Epithelial cell of prostate (primary cell): Measurements from ENCODE around the gene NELFA.

ENCODE experiments used
- DNase-seq: peaks from one replicate; pipeline ENCODE4 v3.0.0-alpha.2; 2011; ENCODE audit warnings: low read depth, low spot score
- H3K27ac ChIP-seq: fragments of 450-650 bp; 2 replicates; pipeline ENCODE4 v1.5.1; 2017; ENCODE audit warnings: mild to moderate bottlenecking

The NELFA gene

DNA sequence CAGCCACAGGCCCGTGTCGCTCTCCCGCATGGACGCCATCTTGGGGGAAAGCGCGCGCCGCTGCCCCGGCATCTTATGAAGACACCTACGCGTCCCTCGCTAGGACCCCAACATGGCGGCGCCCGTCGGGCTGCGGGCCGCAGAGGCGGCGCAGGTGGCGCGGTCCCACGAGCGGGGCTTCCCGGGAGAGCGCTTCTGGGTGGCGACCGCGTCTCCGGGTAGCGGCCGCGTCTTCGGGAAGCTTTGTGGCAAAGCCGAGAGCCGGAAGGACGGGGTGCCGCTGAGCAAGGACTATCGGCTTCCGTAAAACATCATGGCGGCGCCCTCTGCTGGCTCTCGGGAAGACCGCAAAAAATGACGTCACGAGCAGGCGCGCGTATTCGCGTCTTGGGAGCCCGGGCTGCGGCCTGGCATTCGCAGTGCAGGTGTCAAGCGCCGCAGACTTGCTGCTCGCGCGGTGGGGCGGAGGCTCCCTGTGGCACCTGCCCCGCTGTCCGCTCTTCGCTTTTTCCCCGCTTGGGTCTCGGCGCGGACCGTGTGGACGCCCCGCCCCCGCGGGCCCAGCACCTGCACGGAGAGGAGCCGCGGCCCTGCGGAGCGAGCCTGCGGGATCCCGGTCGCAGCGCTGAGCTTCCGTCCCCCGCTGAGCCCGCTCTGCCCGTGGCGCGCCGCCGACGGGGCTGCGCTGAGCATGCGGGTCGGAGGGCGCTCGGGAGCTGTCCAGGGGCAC lies at the start of gene NELFA:
Gene NELFA (minus strand): TSS at position 54 of the 730 bp plus-strand sequence. CDS start 15 bp downstream, at position 39.
- DNase-seq = peak; percentile 73
- H3K27ac ChIP-seq = peak within 1 kb of the TSS; percentile 87

DNA sequence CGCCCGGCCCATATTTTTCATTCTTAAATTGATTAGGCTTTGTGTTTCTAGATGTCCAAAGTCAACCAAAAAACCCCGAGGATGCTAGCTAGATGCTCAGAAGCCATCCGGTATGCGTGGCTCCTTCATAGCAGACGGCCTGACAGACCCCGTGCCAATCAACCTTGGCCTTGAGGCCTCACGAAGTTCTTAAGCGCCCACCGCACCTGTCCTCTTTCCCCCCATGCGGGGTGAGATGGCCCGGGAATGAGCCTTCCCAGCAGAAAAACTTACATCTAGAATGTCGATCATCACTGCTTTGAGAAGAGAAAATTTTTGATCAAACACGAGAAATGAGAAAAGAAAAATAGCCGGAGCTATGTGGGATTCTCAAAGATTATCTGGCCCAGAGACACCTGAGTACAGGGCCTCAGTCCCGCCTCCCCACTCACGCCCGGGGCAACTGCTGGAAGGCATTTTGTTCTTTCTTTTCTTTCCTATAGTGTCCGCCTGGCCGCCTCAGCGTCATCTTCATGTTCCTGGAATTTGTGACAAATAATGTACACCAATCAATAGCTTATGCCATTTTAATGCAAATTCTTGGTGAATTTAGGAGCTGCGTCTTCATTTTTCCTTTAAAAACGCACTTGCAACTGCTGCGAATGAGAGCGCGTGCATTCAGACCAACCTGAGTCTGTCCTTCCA lies 48.8 kb upstream of the NELFA start:
- H3K27ac ChIP-seq = no peak overlapping the region

DNA sequence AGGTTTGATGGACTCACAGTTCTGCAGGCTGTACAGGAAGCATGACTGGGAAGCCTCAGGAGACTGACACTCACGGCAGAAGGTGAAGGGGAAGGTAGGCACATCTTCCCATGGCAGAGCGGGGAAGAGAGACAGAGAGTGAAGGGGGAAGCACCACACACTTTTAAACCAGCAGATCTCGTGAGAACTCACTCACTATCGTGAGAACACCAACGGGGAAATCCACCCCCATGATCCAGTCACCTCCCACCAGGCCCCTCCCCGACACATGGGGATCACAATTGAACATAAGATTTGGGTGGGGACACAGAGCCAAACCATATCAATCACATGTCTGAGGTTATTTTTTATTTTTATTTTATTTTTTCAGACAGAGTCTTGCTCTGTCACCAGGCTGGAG lies 45.4 kb upstream of the NELFA start:
- H3K27ac ChIP-seq = no peak overlapping the region
- DNase-seq = no peak

More for the DNA sequence above, 48.8 kb upstream of the NELFA start:
- no peak for DNase-seq

DNA sequence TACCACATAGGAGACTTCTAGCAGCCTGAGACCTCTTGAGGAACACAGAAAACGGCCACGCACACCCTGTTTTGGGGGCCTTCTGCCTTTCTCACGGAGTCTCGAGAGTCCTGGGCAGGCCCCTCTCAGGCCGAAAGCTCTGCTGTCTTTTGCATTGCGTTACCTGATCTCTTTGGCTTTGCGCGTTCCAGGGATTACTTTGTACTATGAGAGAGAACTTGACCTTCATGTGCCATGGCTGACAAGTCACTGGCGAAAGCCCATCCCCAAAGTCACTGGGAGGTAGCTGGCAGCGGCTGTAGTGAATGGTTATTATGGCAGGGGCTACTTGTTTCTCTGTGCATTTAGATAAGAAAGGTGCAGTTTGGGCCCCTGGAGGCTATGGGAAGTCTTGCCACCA lies 42.3 kb upstream of the NELFA start:
- no peak overlapping the region for H3K27ac ChIP-seq
- no peak for DNase-seq

GRCh38 chr4:2049811-2050210 lies 41.0 kb upstream of the NELFA start:
- no peak overlapping the region for H3K27ac ChIP-seq
- no peak for DNase-seq

GRCh38 chr4:2049381-2049780 lies 40.6 kb upstream of the NELFA start:
- DNase-seq = no peak
- H3K27ac ChIP-seq = no peak overlapping the region

DNA sequence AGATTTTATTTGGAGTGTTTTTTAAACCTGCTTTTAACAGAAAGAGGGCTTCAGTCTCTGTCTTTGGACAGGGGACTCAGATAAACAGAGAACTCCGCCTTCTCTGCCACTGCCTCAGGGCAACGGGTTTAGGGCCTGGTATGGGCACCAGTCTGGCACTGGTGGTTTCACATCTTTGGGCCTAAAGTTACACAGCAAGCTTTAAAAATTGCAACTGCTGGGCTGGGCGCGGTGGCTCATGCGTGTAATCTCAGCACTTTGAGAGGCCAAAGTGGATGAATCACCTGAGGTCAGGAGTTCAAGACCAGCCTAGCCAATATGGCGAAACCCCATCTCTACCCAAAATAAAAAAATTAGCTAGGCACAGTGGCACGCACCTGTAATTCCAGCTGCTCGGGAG lies 40.1 kb upstream of the NELFA start:
- no peak for DNase-seq
- no peak overlapping the region for H3K27ac ChIP-seq

- no peak overlapping the region for H3K27ac ChIP-seq
- no peak for DNase-seq
These were observed 39.2 kb upstream of the NELFA start for GRCh38 chr4:2047781-2048581.

GRCh38 chr4:2047031-2047660 lies 38.4 kb upstream of the NELFA start:
- DNase-seq = no peak

GRCh38 chr4:2046031-2046961 lies 37.5 kb upstream of the NELFA start:
- no peak overlapping the region for H3K27ac ChIP-seq
- DNase-seq = no peak

More at GRCh38 chr4:2047031-2047660, 38.4 kb upstream of the NELFA start:
- H3K27ac ChIP-seq = no peak overlapping the region

GRCh38 chr4:2045518-2045951 lies 36.8 kb upstream of the NELFA start:
- no peak overlapping the region for H3K27ac ChIP-seq
- DNase-seq = no peak

DNA sequence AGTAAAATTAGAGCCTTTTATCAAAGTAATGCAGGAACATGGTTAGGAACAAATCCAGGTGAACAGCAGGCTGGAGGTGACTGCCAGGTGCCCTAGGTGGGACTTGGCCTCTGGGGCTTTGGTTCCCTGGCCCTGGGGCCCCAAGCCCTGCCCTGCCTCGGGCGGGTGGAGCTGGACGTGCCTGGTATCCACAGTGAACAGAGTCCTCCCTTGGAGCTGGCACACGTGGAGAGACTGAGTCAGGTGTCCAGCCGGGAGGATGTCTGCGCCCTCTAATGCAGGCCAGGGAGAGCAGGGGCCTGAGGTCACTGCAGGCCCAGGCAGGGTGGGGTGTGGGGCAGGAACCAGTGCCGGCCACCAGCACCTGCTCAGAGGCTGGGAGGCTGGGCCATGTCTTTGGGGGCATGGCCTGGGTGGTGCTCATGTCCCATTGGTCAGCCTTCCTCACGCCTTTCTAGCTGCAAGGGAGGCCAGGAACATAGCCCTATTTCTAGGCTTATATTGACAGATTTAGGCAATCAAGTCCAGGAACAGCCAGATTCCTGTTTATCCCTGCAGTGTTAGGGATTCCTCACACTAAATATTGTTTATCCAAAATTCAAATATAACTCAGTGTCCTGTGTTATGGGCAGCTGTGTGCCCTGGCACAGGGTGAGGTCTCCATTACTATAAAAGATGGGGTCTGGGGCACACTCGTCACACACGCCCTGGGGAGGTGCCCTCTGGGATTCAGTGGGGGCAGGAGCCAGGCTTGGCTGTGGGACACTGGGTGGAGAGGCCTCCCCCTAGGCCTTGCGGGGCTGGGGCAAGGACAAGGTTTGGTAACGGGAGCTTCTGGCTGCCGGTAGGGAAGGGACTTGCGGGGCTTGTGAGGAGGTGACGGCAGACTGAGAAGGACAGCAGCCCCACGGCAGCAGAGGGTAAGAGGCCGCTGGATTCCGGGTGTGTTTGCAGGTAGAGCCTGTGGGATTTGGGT lies 36.1 kb upstream of the NELFA start:
- no peak overlapping the region for H3K27ac ChIP-seq
- no peak for DNase-seq

DNA sequence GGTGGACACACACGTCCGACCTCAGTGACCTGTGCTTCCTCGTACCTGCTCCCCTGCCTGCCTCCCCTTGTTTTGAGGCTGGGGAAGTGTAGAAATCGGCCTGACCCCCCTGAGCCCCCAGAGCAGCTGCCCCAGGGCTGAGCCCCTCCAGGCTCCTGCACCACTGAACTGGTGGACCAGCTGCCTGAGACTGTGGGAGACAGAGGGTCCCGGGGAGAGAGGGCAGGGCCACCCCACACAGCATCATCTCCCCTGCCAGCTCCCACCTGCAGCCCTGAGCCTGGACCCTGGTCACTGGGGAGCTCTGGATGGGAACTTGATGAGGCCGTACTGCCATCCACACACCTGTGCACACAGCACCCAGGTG lies 35.3 kb upstream of the NELFA start:
- no peak for DNase-seq
- no peak overlapping the region for H3K27ac ChIP-seq

GRCh38 chr4:2043396-2044118 lies 34.8 kb upstream of the NELFA start:
- H3K27ac ChIP-seq = no peak overlapping the region

GRCh38 chr4:2042947-2043395 lies 34.2 kb upstream of the NELFA start:
- DNase-seq = no peak
- no peak overlapping the region for H3K27ac ChIP-seq

More at GRCh38 chr4:2043396-2044118, 34.8 kb upstream of the NELFA start:
- no peak for DNase-seq

DNA sequence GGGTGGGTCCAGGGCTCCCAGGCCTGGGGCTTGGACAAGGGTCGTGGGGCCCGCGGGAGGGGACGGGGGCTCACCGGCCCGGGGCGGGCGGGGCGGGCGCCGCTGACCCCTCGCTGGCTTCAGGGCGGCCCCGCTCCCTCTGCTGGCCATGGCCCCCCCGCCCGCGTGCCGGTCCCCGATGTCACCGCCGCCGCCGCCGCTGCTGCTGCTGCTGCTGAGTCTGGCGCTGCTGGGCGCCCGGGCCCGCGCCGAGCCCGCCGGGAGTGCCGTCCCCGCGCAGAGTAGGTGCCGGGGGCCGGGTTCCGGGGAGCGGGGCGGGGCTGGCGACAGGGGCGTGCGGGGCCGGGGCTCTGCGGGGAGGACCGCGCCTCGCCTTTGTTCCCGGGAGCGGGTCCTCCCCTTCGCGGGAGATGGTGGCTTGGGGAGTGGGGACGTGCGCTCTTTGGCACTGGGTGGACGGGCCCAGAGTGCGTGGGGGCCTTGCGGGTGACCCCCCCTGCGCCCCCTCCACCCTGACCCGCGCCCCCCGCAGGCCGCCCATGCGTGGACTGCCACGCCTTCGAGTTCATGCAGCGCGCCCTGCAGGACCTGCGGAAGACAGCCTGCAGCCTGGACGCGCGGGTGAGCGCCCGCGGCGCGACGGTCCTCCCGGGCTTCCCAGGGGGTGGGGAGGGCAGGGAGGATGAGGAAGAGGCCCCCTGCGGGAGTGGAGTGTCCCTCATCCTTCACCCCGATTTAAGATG lies 33.6 kb upstream of the NELFA start:
- H3K27ac ChIP-seq = no peak overlapping the region
- no peak for DNase-seq
